ENCODE measurements around the gene ANKS1B.

The ANKS1B gene

GRCh38 chr12:99455350-99456035 lies 529.2 kb downstream of the ANKS1B start:
- DNase-seq (ENCODE audit: low read depth, low spot score): peak; percentile 97

GRCh38 chr12:99454539-99455172 lies 530.1 kb downstream of the ANKS1B start:
- peak; percentile 34 for DNase-seq (ENCODE audit: low read depth, low spot score)

GRCh38 chr12:99453836-99454538 lies 530.7 kb downstream of the ANKS1B start:
- peak; percentile 61 for DNase-seq (ENCODE audit: low read depth, low spot score)

- peak; percentile 34 for DNase-seq (ENCODE audit: low read depth, low spot score)
Measured at GRCh38 chr12:99450036-99450630, 534.6 kb downstream of the ANKS1B start.

GRCh38 chr12:99444859-99445316 lies 539.8 kb downstream of the ANKS1B start:
- peak; percentile 9 for DNase-seq (ENCODE audit: low read depth, low spot score)

GRCh38 chr12:99442758-99443157 lies 542.0 kb downstream of the ANKS1B start:
- no peak for DNase-seq (ENCODE audit: low read depth, low spot score)

GRCh38 chr12:99439399-99439798 lies 545.3 kb downstream of the ANKS1B start:
- DNase-seq (ENCODE audit: low read depth, low spot score): no peak

- DNase-seq (ENCODE audit: low read depth, low spot score): no peak
Measured at GRCh38 chr12:99436584-99436983, 548.2 kb downstream of the ANKS1B start.

GRCh38 chr12:99435095-99435791 lies 549.5 kb downstream of the ANKS1B start:
- DNase-seq (ENCODE audit: low read depth, low spot score): no peak

GRCh38 chr12:99433155-99433554 lies 551.6 kb downstream of the ANKS1B start:
- DNase-seq (ENCODE audit: low read depth, low spot score): no peak

GRCh38 chr12:99431203-99431602 lies 553.5 kb downstream of the ANKS1B start:
- DNase-seq (ENCODE audit: low read depth, low spot score): no peak

- no peak for DNase-seq (ENCODE audit: low read depth, low spot score)
Measured at GRCh38 chr12:99427104-99427503, 557.6 kb downstream of the ANKS1B start.

- DNase-seq (ENCODE audit: low read depth, low spot score): no peak
Measured at GRCh38 chr12:99418379-99418778, 566.4 kb downstream of the ANKS1B start.

- DNase-seq (ENCODE audit: low read depth, low spot score): no peak
Measured at GRCh38 chr12:99413751-99414150, 571.0 kb downstream of the ANKS1B start.

- DNase-seq (ENCODE audit: low read depth, low spot score): no peak
Measured at GRCh38 chr12:99393763-99394162, 591.0 kb downstream of the ANKS1B start.

GRCh38 chr12:99392091-99392850 lies 592.5 kb downstream of the ANKS1B start:
- no peak for DNase-seq (ENCODE audit: low read depth, low spot score)

GRCh38 chr12:99390707-99391106 lies 594.0 kb downstream of the ANKS1B start:
- DNase-seq (ENCODE audit: low read depth, low spot score): no peak

GRCh38 chr12:99389751-99390150 lies 595.0 kb downstream of the ANKS1B start:
- DNase-seq (ENCODE audit: low read depth, low spot score): no peak

GRCh38 chr12:99388671-99389195 lies 596.0 kb downstream of the ANKS1B start:
- DNase-seq (ENCODE audit: low read depth, low spot score): no peak

GRCh38 chr12:99387661-99388060 lies 597.1 kb downstream of the ANKS1B start:
- peak; percentile 63 for DNase-seq (ENCODE audit: low read depth, low spot score)

- DNase-seq (ENCODE audit: low read depth, low spot score): no peak
Measured at GRCh38 chr12:99386907-99387306, 597.8 kb downstream of the ANKS1B start.
